Astrocyte (in vitro differentiated cells and primary cell): ENCODE measurements around the gene MON2. TPM values are rescaled to one million over a fixed set of nuclear protein-coding genes. Genes with fewer than 3 reads are reported as not detected.

ENCODE experiments used
- DNase-seq: peaks from one replicate; pipeline ENCODE4 v3.0.0-alpha.2; 2010; ENCODE audit warnings: low read depth
- FAIRE-seq: peaks from 2 replicates; lab custom pipeline; 2011; peaks lifted over from hg19 to GRCh38; lab: Jason Lieb, UNC
- H2AFZ ChIP-seq: 2 replicates; pipeline ENCODE4 v1.6.0; 2012; ENCODE audit warnings: low read depth, low read length, inconsistent platforms
- H3K27ac ChIP-seq: 2 replicates; pipeline ENCODE4 v1.5.1; 2011; ENCODE audit warnings: low read depth, low read length, inconsistent platforms
- H3K27me3 ChIP-seq: 2 replicates; pipeline ENCODE4 v1.6.0; 2011; ENCODE audit warnings: low read length, inconsistent platforms; ENCODE audit not compliant: insufficient read depth
- H3K36me3 ChIP-seq: 2 replicates; pipeline ENCODE4 v1.5.1; 2011; ENCODE audit warnings: low read length, inconsistent platforms; ENCODE audit not compliant: insufficient read depth
- H3K4me1 ChIP-seq: 2 replicates; pipeline ENCODE4 v1.5.1; 2011; ENCODE audit warnings: low read length, inconsistent platforms; ENCODE audit not compliant: insufficient read depth
- H3K4me2 ChIP-seq: 2 replicates; pipeline ENCODE4 v1.6.0; 2012; ENCODE audit warnings: low read length, inconsistent platforms
- H3K4me3 ChIP-seq: 2 replicates; pipeline ENCODE4 v1.5.1; 2011; ENCODE audit warnings: low read depth, mild to moderate bottlenecking, low read length, inconsistent platforms; ENCODE audit not compliant: insufficient read depth
- H3K79me2 ChIP-seq: 2 replicates; pipeline ENCODE4 v1.6.0; 2012; ENCODE audit warnings: mild to moderate bottlenecking, low read length, inconsistent platforms; ENCODE audit not compliant: insufficient read depth
- H3K9ac ChIP-seq: 2 replicates; pipeline ENCODE4 v1.6.0; 2012; ENCODE audit warnings: mild to moderate bottlenecking, low read length, inconsistent platforms
- H3K9me3 ChIP-seq: 2 replicates; pipeline ENCODE4 v1.5.1; 2012; ENCODE audit warnings: low read depth, mild to moderate bottlenecking, low read length, inconsistent platforms; ENCODE audit not compliant: insufficient read depth
- H4K20me1 ChIP-seq: 2 replicates; pipeline ENCODE4 v1.6.0; 2012; ENCODE audit warnings: low read length, inconsistent platforms; ENCODE audit not compliant: insufficient read depth
- H3K27ac Mint-ChIP-seq: one replicate; pipeline ENCODE4 v1.8.0; 2021; ENCODE audit warnings: mild to moderate bottlenecking, mixed read lengths; ENCODE audit not compliant: unreplicated experiment
- H3K27me3 Mint-ChIP-seq: one replicate; pipeline ENCODE4 v1.8.0; 2021; ENCODE audit warnings: low read depth, mixed read lengths; ENCODE audit not compliant: unreplicated experiment
- H3K36me3 Mint-ChIP-seq: one replicate; pipeline ENCODE4 v1.8.0; 2021; ENCODE audit warnings: low read depth, mixed read lengths; ENCODE audit not compliant: unreplicated experiment
- H3K4me1 Mint-ChIP-seq: one replicate; pipeline ENCODE4 v1.8.0; 2021; ENCODE audit warnings: low read depth, mixed read lengths; ENCODE audit not compliant: unreplicated experiment
- H3K4me3 Mint-ChIP-seq: one replicate; pipeline ENCODE4 v1.8.0; 2021; ENCODE audit warnings: mild to moderate bottlenecking, moderate library complexity, mixed read lengths; ENCODE audit not compliant: unreplicated experiment
- H3K9me3 Mint-ChIP-seq: one replicate; pipeline ENCODE4 v1.8.0; 2021; ENCODE audit warnings: mild to moderate bottlenecking, mixed read lengths; ENCODE audit not compliant: unreplicated experiment
- CTCF ChIP-seq: IDR thresholded peaks from 2 replicates; pipeline ENCODE4 v1.5.1; 2011; ENCODE audit warnings: low read depth, mild to moderate bottlenecking, inconsistent platforms, low read length, moderate library complexity; ENCODE audit not compliant: insufficient read depth
- EZH2 ChIP-seq: IDR thresholded peaks from 2 replicates; pipeline ENCODE4 v1.6.1; 2012; ENCODE audit warnings: mild to moderate bottlenecking, low read length, inconsistent platforms; ENCODE audit not compliant: insufficient read depth
- total RNA-seq: library from RNA; stranded (reverse); gene quantifications from 2 replicates; pipeline ENCODE4 v1.2.1, GENCODE V29; 2021

MON2 gene
- total RNA-seq, 1 donor from 2014 or later, result 39.7 TPM

GRCh38 chr12:62631471-62632410, 165.1 kb downstream of the MON2 start:
- Mint-ChIP-seq H3K4me3 (peak overlapping the region; percentile 78), H3K4me1 (no peaks in the 10 kb centered on the region), H3K27me3 (peaks cover 25% of the 10 kb centered on the region), H3K9me3 (no peaks in the 10 kb centered on the region), H3K36me3 (no peaks in the 10 kb centered on the region), H3K27ac (no peak overlapping the region)
- Histone ChIP-seq H3K9me3 (no peaks in the 10 kb centered on the region), H3K4me3 (peak overlapping the region; percentile 62), H2AFZ (peak overlapping the region; percentile 84), H3K79me2 (no peaks in the 10 kb centered on the region), H3K27me3 (no peaks in the 10 kb centered on the region), H3K4me2 (peak overlapping the region; percentile 92), H3K27ac (peak overlapping the region; percentile 28), H3K9ac (peak overlapping the region; percentile 68), H4K20me1 (no peaks in the 10 kb centered on the region), H3K36me3 (no peaks in the 10 kb centered on the region), H3K4me1 (peaks cover 16% of the 10 kb centered on the region)
- no peak for TF ChIP-seq EZH2
- TF ChIP-seq CTCF, result no peak
- DNase-seq (peak; percentile 88), FAIRE-seq (no peak)

- Histone ChIP-seq H4K20me1 (no peaks in the 10 kb centered on the region), H3K27me3 (no peaks in the 10 kb centered on the region), H3K9me3 (no peaks in the 10 kb centered on the region), H3K4me2 (peak overlapping the region; percentile 92), H2AFZ (peak overlapping the region; percentile 84), H3K4me3 (peak overlapping the region; percentile 62), H3K79me2 (no peaks in the 10 kb centered on the region), H3K27ac (peak overlapping the region; percentile 28), H3K4me1 (peaks cover 16% of the 10 kb centered on the region), H3K36me3 (no peaks in the 10 kb centered on the region), H3K9ac (peak overlapping the region; percentile 68)
- H3K27ac Mint-ChIP-seq, result no peak overlapping the region
- H3K9me3 Mint-ChIP-seq, result no peaks in the 10 kb centered on the region
- peak overlapping the region; percentile 12 for H3K4me3 Mint-ChIP-seq
- H3K4me1 Mint-ChIP-seq, result no peaks in the 10 kb centered on the region
- TF ChIP-seq CTCF, result no peak
- TF ChIP-seq EZH2, result no peak
- DNase-seq (peak; percentile 25), FAIRE-seq (no peak)
- no peaks in the 10 kb centered on the region for H3K36me3 Mint-ChIP-seq
- peaks cover 25% of the 10 kb centered on the region for H3K27me3 Mint-ChIP-seq
Measured at GRCh38 chr12:62632411-62632918, 165.8 kb downstream of the MON2 start.

- H3K4me3 ChIP-seq, result no peak overlapping the region
- Mint-ChIP-seq H3K9me3 (no peaks in the 10 kb centered on the region), H3K4me3 (no peak overlapping the region), H3K36me3 (no peaks in the 10 kb centered on the region), H3K4me1 (no peaks in the 10 kb centered on the region), H3K27ac (no peak overlapping the region), H3K27me3 (peaks cover 14% of the 10 kb centered on the region)
- H3K9me3 ChIP-seq, result no peaks in the 10 kb centered on the region
- H3K79me2 ChIP-seq, result no peaks in the 10 kb centered on the region
- H3K4me2 ChIP-seq, result no peak overlapping the region
- H4K20me1 ChIP-seq, result no peaks in the 10 kb centered on the region
- FAIRE-seq (no peak), DNase-seq (no peak)
- H2AFZ ChIP-seq, result no peak overlapping the region
- no peak overlapping the region for H3K27ac ChIP-seq
- no peaks in the 10 kb centered on the region for H3K27me3 ChIP-seq
- no peak overlapping the region for H3K9ac ChIP-seq
- no peaks in the 10 kb centered on the region for H3K36me3 ChIP-seq
- H3K4me1 ChIP-seq, result peaks cover 16% of the 10 kb centered on the region
- TF ChIP-seq EZH2, result no peak
- no peak for TF ChIP-seq CTCF
Measured at GRCh38 chr12:62635649-62636048, 169.0 kb downstream of the MON2 start.
